Subcutaneous adipose tissue (tissue), 4 donors: ENCODE data around the gene UBE2B. TPM values are rescaled to one million over a fixed set of nuclear protein-coding genes. Genes with fewer than 3 reads are reported as not detected.

ENCODE experiments used
- CTCF ChIP-seq: fragments of 450-650 bp; IDR thresholded peaks from one replicate; pipeline ENCODE4 v1.5.1; 2016; ENCODE audit warnings: low read depth, mild to moderate bottlenecking, control low read depth, antibody characterized with exemption, moderate library complexity
- total RNA-seq, 4 donors: library from RNA; depleted of rRNA; stranded (reverse); fragments of >200 nt; gene quantifications; one replicate each; pipeline ENCODE4 v1.1.0, GENCODE V29; 2016

UBE2B gene
- total RNA-seq, 4 donors from 2014 or later = 62.0 to 148 (median 90.2) TPM

- no peak for TF ChIP-seq CTCF
Measured at GRCh38 chr5:134370311-134370870, 978 bp upstream of the UBE2B start.

DNA sequence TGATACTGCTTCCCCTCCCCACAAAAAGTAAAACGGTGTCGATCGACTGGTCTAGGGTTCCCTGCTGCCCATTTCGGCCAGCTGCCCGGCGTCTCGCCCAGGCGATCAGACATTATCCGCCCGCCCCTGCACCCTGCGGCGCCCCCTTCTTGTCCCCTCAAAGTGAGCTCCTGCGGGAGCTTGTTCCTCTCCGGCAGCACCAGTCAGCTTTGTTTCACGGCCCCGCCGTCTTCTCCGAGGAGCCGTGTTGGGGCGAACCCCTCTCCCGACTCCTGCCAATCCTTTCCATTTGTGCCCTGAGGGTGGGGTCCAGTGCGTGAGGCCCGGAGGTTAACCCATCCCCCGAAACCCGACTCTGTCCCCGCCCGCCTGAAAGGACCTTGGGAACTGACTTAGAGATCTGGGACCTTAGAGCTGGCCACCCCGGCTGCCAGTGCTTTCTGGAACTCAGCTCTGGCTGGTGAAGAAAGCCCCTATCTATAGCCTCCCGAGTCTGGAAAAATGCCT lies 518 bp downstream of the UBE2B start:
- no peak for TF ChIP-seq CTCF

- TF ChIP-seq CTCF = no peak
Measured at GRCh38 chr5:134374232-134374631, 2.9 kb downstream of the UBE2B start.

GRCh38 chr5:134380346-134380745 lies 9.0 kb downstream of the UBE2B start:
- TF ChIP-seq CTCF = no peak

- no peak for TF ChIP-seq CTCF
Measured at GRCh38 chr5:134383980-134384697, 12.8 kb downstream of the UBE2B start.

DNA sequence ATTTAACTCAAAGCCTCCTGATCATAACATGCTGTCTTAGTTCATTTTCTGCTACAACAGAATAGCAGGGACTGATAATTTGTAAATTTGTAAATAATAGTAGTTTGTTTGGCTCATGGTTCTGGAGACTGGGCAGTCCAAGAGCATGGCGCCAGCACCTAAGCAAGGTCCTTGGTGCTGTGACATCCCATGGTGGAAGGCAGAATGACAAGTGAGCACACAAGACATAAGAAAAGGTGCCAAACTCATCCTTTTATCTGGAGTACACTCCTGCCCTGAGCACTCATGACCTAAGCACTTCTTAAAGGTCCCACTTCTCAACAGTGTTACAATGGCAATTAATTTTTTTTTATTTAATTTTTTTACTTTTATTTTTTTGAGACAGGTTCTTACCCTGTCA lies 16.1 kb downstream of the UBE2B start:
- TF ChIP-seq CTCF = no peak

GRCh38 chr5:134392301-134392700 lies 20.9 kb downstream of the UBE2B start:
- no peak for TF ChIP-seq CTCF
